Stimulated activated naive B cell treated with anti-CD40 and anti-IgM and Interleukin-4, amounts not matched to agents 10 μg/mL and 1 μg/mL and 100 μg/mL, for 72 hours (primary cell): ENCODE results near the gene COPG2.

Source experiments
- ATAC-seq, 2 donors: fragments of 150-1000 bp; cut with Tn5 transposase; replicated peaks; 2 replicates each; pipeline ENCODE4 v1.10.0; 2021; ENCODE audit warnings: moderate library complexity in 1 of 2
- DNase-seq: peaks from one replicate; pipeline ENCODE4 v3.0.0; 2021
- H3K27ac Mint-ChIP-seq: one replicate; pipeline ENCODE4 v1.8.0; 2022; ENCODE audit warnings: mild to moderate bottlenecking, mixed read lengths
- H3K27me3 Mint-ChIP-seq, 2 donors: one replicate each; pipeline ENCODE4 v1.8.0; 2022; ENCODE audit warnings: mixed read lengths in 2 of 2
- H3K36me3 Mint-ChIP-seq, 2 donors: one replicate each; pipeline ENCODE4 v1.8.0; 2022; ENCODE audit warnings: mixed read lengths in 2 of 2, mild to moderate bottlenecking in 1 of 2
- H3K4me1 Mint-ChIP-seq, 2 donors: one replicate each; pipeline ENCODE4 v1.8.0; 2022; ENCODE audit warnings: mixed read lengths in 2 of 2, mild to moderate bottlenecking in 1 of 2
- H3K4me3 Mint-ChIP-seq, 2 donors: one replicate each; pipeline ENCODE4 v1.8.0; 2022; ENCODE audit warnings: mild to moderate bottlenecking in 2 of 2, mixed read lengths in 2 of 2, moderate library complexity in 1 of 2
- H3K9me3 Mint-ChIP-seq, 2 donors: one replicate each; pipeline ENCODE4 v1.8.0; 2022; ENCODE audit warnings: mixed read lengths in 2 of 2, mild to moderate bottlenecking in 1 of 2

The COPG2 gene

GRCh38 chr7:130490888-130491804 is 177.4 kb downstream of the COPG2 start:
- Mint-ChIP-seq H3K4me1 (peaks cover 24 to 46% of the 10 kb centered on the region in 2 donors), H3K27me3 (peaks cover 18 to 45% of the 10 kb centered on the region in 2 donors), H3K27ac (peak overlapping the region; percentile 59), H3K36me3 (peaks cover 0 to 4% of the 10 kb centered on the region in 2 donors), H3K9me3 (peaks cover 0 to 2% of the 10 kb centered on the region in 2 donors), H3K4me3 (peak overlapping the region; percentile 76 to 78)
- no peak for DNase-seq
- ATAC-seq = peak; percentile 31 to 54

GRCh38 chr7:130490311-130490791 is 178.2 kb downstream of the COPG2 start:
- no peak overlapping the region for H3K27ac Mint-ChIP-seq
- peak overlapping the region; percentile 21 to 76 for H3K4me3 Mint-ChIP-seq
- no peak for ATAC-seq
- DNase-seq = no peak
- peaks cover 31 to 54% of the 10 kb centered on the region in 2 donors for H3K4me1 Mint-ChIP-seq
- peaks cover 23 to 53% of the 10 kb centered on the region in 2 donors for H3K27me3 Mint-ChIP-seq
- peaks cover 0 to 4% of the 10 kb centered on the region in 2 donors for H3K36me3 Mint-ChIP-seq
- peaks cover 0 to 2% of the 10 kb centered on the region in 2 donors for H3K9me3 Mint-ChIP-seq

GRCh38 chr7:130489140-130489983 is 179.2 kb downstream of the COPG2 start:
- DNase-seq (no peak), ATAC-seq (no peak)
- H3K36me3 Mint-ChIP-seq = peaks cover 0 to 4% of the 10 kb centered on the region in 2 donors
- peaks cover 0 to 2% of the 10 kb centered on the region in 2 donors for H3K9me3 Mint-ChIP-seq
- peak overlapping the region; percentile 3 for H3K27ac Mint-ChIP-seq
- no peak overlapping the region for H3K4me3 Mint-ChIP-seq
- peaks cover 31 to 61% of the 10 kb centered on the region in 2 donors for H3K27me3 Mint-ChIP-seq
- peaks cover 34 to 58% of the 10 kb centered on the region in 2 donors for H3K4me1 Mint-ChIP-seq

GRCh38 chr7:130488392-130489139 is 180.0 kb downstream of the COPG2 start:
- DNase-seq = no peak
- Mint-ChIP-seq H3K36me3 (peaks cover 0 to 4% of the 10 kb centered on the region in 2 donors), H3K4me1 (peaks cover 32 to 53% of the 10 kb centered on the region in 2 donors), H3K4me3 (no peak overlapping the region), H3K27ac (peak overlapping the region; percentile 3), H3K9me3 (peaks cover 0 to 2% of the 10 kb centered on the region in 2 donors), H3K27me3 (peaks cover 30 to 59% of the 10 kb centered on the region in 2 donors)
- ATAC-seq = no peak

- Mint-ChIP-seq H3K36me3 (no peaks in the 10 kb centered on the region), H3K4me1 (peaks cover 28 to 41% of the 10 kb centered on the region in 2 donors), H3K27me3 (peaks cover 34 to 54% of the 10 kb centered on the region in 2 donors), H3K4me3 (peak overlapping the region; percentile 87 to 91), H3K9me3 (no peaks in the 10 kb centered on the region), H3K27ac (no peak overlapping the region)
- DNase-seq (no peak), ATAC-seq (no peak)
Measured at GRCh38 chr7:130486954-130487436, 181.6 kb downstream of the COPG2 start.

GRCh38 chr7:130486114-130486953 is 182.2 kb downstream of the COPG2 start:
- DNase-seq = peak; percentile 60
- H3K27ac Mint-ChIP-seq = peak overlapping the region; percentile 89
- peaks cover 23 to 35% of the 10 kb centered on the region in 2 donors for H3K4me1 Mint-ChIP-seq
- peak; percentile 87 to 89 for ATAC-seq
- peak overlapping the region; percentile 87 to 91 for H3K4me3 Mint-ChIP-seq
- no peaks in the 10 kb centered on the region for H3K36me3 Mint-ChIP-seq
- H3K9me3 Mint-ChIP-seq = no peaks in the 10 kb centered on the region
- peaks cover 37 to 50% of the 10 kb centered on the region in 2 donors for H3K27me3 Mint-ChIP-seq

DNA sequence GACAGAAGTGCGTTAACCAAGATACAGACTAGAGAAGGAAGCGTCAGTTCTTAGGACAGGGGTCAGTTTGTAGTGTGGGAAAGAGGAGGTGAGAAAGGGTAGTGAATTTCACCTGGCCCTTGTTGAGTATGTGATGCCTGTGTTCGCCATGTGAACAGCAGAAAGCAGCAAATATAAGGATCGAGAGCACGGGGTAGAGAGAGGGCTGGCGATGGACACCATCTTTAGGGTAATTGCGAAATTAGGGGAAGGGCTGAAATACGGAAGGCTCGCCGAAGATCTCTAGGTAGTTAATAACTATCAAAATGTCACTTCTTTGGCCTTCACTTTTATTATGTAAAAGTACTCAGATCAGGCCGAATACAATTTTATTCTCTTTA is 182.8 kb downstream of the COPG2 start:
- peaks cover 33 to 44% of the 10 kb centered on the region in 2 donors for H3K27me3 Mint-ChIP-seq
- peaks cover 19 to 29% of the 10 kb centered on the region in 2 donors for H3K4me1 Mint-ChIP-seq
- no peaks in the 10 kb centered on the region for H3K36me3 Mint-ChIP-seq
- no peaks in the 10 kb centered on the region for H3K9me3 Mint-ChIP-seq
- DNase-seq = no peak
- ATAC-seq = no peak
- H3K4me3 Mint-ChIP-seq = peak overlapping the region; percentile 87 to 91
- H3K27ac Mint-ChIP-seq = no peak overlapping the region

- Mint-ChIP-seq H3K27me3 (peaks cover 28 to 38% of the 10 kb centered on the region in 2 donors), H3K27ac (no peak overlapping the region), H3K36me3 (no peaks in the 10 kb centered on the region), H3K4me1 (peaks cover 19 to 23% of the 10 kb centered on the region in 2 donors), H3K4me3 (no peak overlapping the region), H3K9me3 (no peaks in the 10 kb centered on the region)
- ATAC-seq (no peak), DNase-seq (no peak)
Measured at GRCh38 chr7:130483031-130483430, 185.5 kb downstream of the COPG2 start.

DNA sequence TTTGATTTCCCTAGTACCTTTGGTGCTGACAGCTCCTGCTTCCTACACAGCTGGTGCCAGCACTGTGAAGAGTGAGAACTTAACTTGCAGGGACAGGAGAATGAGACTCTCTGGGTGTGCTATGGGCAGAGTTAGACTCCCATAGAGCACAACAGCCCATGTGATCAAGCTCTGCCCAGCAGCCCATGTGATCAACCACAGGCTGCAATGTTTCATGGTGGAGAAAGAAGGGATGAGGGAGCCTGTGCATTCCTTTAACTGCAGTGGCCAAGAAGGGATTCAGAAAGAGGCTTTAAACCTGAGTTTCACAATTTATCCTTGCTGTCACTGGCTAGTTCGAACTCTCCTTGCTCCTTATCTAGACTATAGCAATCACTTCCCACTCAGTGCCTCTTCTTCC is 186.7 kb downstream of the COPG2 start:
- no peak for DNase-seq
- Mint-ChIP-seq H3K27me3 (peaks cover 28 to 33% of the 10 kb centered on the region in 2 donors), H3K36me3 (no peaks in the 10 kb centered on the region), H3K4me3 (no peak overlapping the region), H3K27ac (no peak overlapping the region), H3K4me1 (peaks cover 15 to 19% of the 10 kb centered on the region in 2 donors), H3K9me3 (no peaks in the 10 kb centered on the region)
- no peak for ATAC-seq

GRCh38 chr7:130479716-130480400 is 188.7 kb downstream of the COPG2 start:
- ATAC-seq = no peak
- no peaks in the 10 kb centered on the region for H3K36me3 Mint-ChIP-seq
- peaks cover 13 to 19% of the 10 kb centered on the region in 2 donors for H3K27me3 Mint-ChIP-seq
- DNase-seq = no peak
- H3K27ac Mint-ChIP-seq = no peak overlapping the region
- H3K4me1 Mint-ChIP-seq = no peaks in the 10 kb centered on the region
- H3K9me3 Mint-ChIP-seq = peaks cover 0 to 1% of the 10 kb centered on the region in 2 donors
- no peak overlapping the region for H3K4me3 Mint-ChIP-seq

- H3K4me3 Mint-ChIP-seq = no peak overlapping the region
- H3K4me1 Mint-ChIP-seq = peaks cover 1 to 5% of the 10 kb centered on the region in 2 donors
- H3K27me3 Mint-ChIP-seq = peaks cover 9 to 16% of the 10 kb centered on the region in 2 donors
- ATAC-seq = no peak
- no peak for DNase-seq
- H3K36me3 Mint-ChIP-seq = no peaks in the 10 kb centered on the region
- H3K27ac Mint-ChIP-seq = no peak overlapping the region
- H3K9me3 Mint-ChIP-seq = peaks cover 0 to 1% of the 10 kb centered on the region in 2 donors
Measured at GRCh38 chr7:130478991-130479390, 189.6 kb downstream of the COPG2 start.

GRCh38 chr7:130476297-130477150 is 192.0 kb downstream of the COPG2 start:
- H3K27me3 Mint-ChIP-seq = no peaks in the 10 kb centered on the region
- DNase-seq (no peak), ATAC-seq (no peak)
- no peaks in the 10 kb centered on the region for H3K36me3 Mint-ChIP-seq
- H3K4me1 Mint-ChIP-seq = peaks cover 8 to 18% of the 10 kb centered on the region in 2 donors
- peaks cover 0 to 1% of the 10 kb centered on the region in 2 donors for H3K9me3 Mint-ChIP-seq
- no peak overlapping the region for H3K27ac Mint-ChIP-seq
- H3K4me3 Mint-ChIP-seq = no peak overlapping the region
